ENCODE data around the gene ZC3H4.
"Not testable (repeated sequence)": the region's sequence is repeated elsewhere in the genome, so short reads cannot be mapped to it uniquely, and the experiment has no call there.

DNA sequence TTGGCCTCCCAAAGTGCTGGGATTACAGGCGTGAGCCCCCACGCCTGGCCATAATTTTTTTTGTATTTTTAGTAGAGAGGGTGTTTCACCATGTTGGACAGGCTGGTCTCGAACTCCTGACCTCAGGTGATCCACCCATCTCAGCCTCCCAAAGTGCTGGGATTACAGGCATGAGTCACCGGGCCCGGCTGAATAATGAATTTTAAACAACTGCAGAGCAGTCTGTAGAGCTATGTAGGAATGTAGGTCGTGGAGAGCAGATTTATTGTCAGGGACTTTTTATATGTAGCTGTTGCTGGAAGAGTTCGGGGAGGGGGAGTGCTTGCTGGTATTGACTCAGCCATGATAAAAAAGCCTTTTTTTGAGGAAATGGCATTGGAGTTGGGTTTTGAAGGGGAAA lies 27.7 kb upstream of the ZC3H4 start:
- TF ChIP-seq, protein P1, sequence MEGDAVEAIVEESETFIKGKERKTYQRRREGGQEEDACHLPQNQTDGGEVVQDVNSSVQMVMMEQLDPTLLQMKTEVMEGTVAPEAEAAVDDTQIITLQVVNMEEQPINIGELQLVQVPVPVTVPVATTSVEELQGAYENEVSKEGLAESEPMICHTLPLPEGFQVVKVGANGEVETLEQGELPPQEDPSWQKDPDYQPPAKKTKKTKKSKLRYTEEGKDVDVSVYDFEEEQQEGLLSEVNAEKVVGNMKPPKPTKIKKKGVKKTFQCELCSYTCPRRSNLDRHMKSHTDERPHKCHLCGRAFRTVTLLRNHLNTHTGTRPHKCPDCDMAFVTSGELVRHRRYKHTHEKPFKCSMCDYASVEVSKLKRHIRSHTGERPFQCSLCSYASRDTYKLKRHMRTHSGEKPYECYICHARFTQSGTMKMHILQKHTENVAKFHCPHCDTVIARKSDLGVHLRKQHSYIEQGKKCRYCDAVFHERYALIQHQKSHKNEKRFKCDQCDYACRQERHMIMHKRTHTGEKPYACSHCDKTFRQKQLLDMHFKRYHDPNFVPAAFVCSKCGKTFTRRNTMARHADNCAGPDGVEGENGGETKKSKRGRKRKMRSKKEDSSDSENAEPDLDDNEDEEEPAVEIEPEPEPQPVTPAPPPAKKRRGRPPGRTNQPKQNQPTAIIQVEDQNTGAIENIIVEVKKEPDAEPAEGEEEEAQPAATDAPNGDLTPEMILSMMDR (conservative IDR thresholded peaks at IDR 0.05; ENCODE audit: low read depth in 2 of 2): not testable (repeated sequence)
- TF ChIP-seq, protein P2, sequence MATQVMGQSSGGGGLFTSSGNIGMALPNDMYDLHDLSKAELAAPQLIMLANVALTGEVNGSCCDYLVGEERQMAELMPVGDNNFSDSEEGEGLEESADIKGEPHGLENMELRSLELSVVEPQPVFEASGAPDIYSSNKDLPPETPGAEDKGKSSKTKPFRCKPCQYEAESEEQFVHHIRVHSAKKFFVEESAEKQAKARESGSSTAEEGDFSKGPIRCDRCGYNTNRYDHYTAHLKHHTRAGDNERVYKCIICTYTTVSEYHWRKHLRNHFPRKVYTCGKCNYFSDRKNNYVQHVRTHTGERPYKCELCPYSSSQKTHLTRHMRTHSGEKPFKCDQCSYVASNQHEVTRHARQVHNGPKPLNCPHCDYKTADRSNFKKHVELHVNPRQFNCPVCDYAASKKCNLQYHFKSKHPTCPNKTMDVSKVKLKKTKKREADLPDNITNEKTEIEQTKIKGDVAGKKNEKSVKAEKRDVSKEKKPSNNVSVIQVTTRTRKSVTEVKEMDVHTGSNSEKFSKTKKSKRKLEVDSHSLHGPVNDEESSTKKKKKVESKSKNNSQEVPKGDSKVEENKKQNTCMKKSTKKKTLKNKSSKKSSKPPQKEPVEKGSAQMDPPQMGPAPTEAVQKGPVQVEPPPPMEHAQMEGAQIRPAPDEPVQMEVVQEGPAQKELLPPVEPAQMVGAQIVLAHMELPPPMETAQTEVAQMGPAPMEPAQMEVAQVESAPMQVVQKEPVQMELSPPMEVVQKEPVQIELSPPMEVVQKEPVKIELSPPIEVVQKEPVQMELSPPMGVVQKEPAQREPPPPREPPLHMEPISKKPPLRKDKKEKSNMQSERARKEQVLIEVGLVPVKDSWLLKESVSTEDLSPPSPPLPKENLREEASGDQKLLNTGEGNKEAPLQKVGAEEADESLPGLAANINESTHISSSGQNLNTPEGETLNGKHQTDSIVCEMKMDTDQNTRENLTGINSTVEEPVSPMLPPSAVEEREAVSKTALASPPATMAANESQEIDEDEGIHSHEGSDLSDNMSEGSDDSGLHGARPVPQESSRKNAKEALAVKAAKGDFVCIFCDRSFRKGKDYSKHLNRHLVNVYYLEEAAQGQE (IDR thresholded peaks at IDR 0.05; ENCODE audit: unreplicated experiment): not testable (repeated sequence)
- TF ChIP-seq POLR2AphosphoS5 (IDR thresholded peaks at IDR 0.05; ENCODE audit: low read depth); EZH2 (IDR thresholded peaks at IDR 0.05; ENCODE audit: low read depth, unreplicated experiment): not testable (repeated sequence)
